ENCODE results near the gene COG5.

COG5 gene

GRCh38 chr7:107579554-107579884 is 15.8 kb upstream of the COG5 start:
- peak overlapping the region; percentile 65 for H3K27ac ChIP-seq (ENCODE audit: low read depth, low read length, poor library complexity, severe bottlenecking)
- peaks cover 13% of the 10 kb centered on the region for H3K79me2 ChIP-seq (ENCODE audit: insufficient read depth, low read length)
- peak overlapping the region; percentile 91 for H3K4me2 ChIP-seq (ENCODE audit: low read length)
- H3K36me3 ChIP-seq (ENCODE audit: insufficient read depth, low read length), result peaks cover 18% of the 10 kb centered on the region
- H3F3A ChIP-seq (ENCODE audit: insufficient read depth, low read length), result peaks cover 14% of the 10 kb centered on the region; the same call in 1 of the 2 replicates
- H3K9me2 ChIP-seq (ENCODE audit: low read depth, low read length), result no peaks in the 10 kb centered on the region
- H3K27me3 ChIP-seq (ENCODE audit: insufficient read depth, low read length), result no peaks in the 10 kb centered on the region
- H3K9me3 ChIP-seq (ENCODE audit: low read length), result no peaks in the 10 kb centered on the region
- peak overlapping the region; percentile 48 for H2AFZ ChIP-seq (ENCODE audit: low read length)
- TF ChIP-seq CTCF (IDR thresholded peaks at IDR 0.05; ENCODE audit: low read length) (no peak), EZH2 (IDR thresholded peaks at IDR 0.05; ENCODE audit: borderline replicate concordance, low read length) (no peak)
- H3K9ac ChIP-seq (ENCODE audit: low read length), result peak overlapping the region; percentile 95
- peaks cover 36% of the 10 kb centered on the region for H3K4me1 ChIP-seq (ENCODE audit: insufficient read depth, low read length, severe bottlenecking)
- no peaks in the 10 kb centered on the region for H4K20me1 ChIP-seq (ENCODE audit: insufficient read depth, low read length)
- peak overlapping the region; percentile 90 for H3K4me3 ChIP-seq (ENCODE audit: low read depth, low read length, poor library complexity, severe bottlenecking)

GRCh38 chr7:107573537-107573936 is 9.8 kb upstream of the COG5 start:
- Histone ChIP-seq H3F3A (ENCODE audit: insufficient read depth, low read length) (peaks cover 14% of the 10 kb centered on the region; the same call in 1 of the 2 replicates), H2AFZ (ENCODE audit: low read length) (no peak overlapping the region), H3K4me2 (ENCODE audit: low read length) (no peak overlapping the region), H3K79me2 (ENCODE audit: insufficient read depth, low read length) (no peaks in the 10 kb centered on the region), H3K9me3 (ENCODE audit: low read length) (no peaks in the 10 kb centered on the region), H3K36me3 (ENCODE audit: insufficient read depth, low read length) (peaks cover 47% of the 10 kb centered on the region), H3K27me3 (ENCODE audit: insufficient read depth, low read length) (no peaks in the 10 kb centered on the region), H3K9ac (ENCODE audit: low read length) (no peak overlapping the region), H3K4me1 (ENCODE audit: insufficient read depth, low read length, severe bottlenecking) (no peaks in the 10 kb centered on the region), H3K9me2 (ENCODE audit: low read depth, low read length) (no peaks in the 10 kb centered on the region), H3K27ac (ENCODE audit: low read depth, low read length, poor library complexity, severe bottlenecking) (no peak overlapping the region), H3K4me3 (ENCODE audit: low read depth, low read length, poor library complexity, severe bottlenecking) (no peak overlapping the region), H4K20me1 (ENCODE audit: insufficient read depth, low read length) (no peaks in the 10 kb centered on the region)
- no peak for TF ChIP-seq EZH2 (IDR thresholded peaks at IDR 0.05; ENCODE audit: borderline replicate concordance, low read length)
- no peak for TF ChIP-seq CTCF (IDR thresholded peaks at IDR 0.05; ENCODE audit: low read length)

GRCh38 chr7:107570298-107570697 is 6.6 kb upstream of the COG5 start:
- no peak overlapping the region for H3K4me3 ChIP-seq (ENCODE audit: low read depth, low read length, poor library complexity, severe bottlenecking)
- H2AFZ ChIP-seq (ENCODE audit: low read length), result no peak overlapping the region
- no peaks in the 10 kb centered on the region for H4K20me1 ChIP-seq (ENCODE audit: insufficient read depth, low read length)
- H3K9me3 ChIP-seq (ENCODE audit: low read length), result no peaks in the 10 kb centered on the region
- H3K27me3 ChIP-seq (ENCODE audit: insufficient read depth, low read length), result no peaks in the 10 kb centered on the region
- no peak for TF ChIP-seq CTCF (IDR thresholded peaks at IDR 0.05; ENCODE audit: low read length)
- TF ChIP-seq EZH2 (IDR thresholded peaks at IDR 0.05; ENCODE audit: borderline replicate concordance, low read length), result no peak
- no peak overlapping the region for H3K9ac ChIP-seq (ENCODE audit: low read length)
- H3K4me1 ChIP-seq (ENCODE audit: insufficient read depth, low read length, severe bottlenecking), result peaks cover 7% of the 10 kb centered on the region
- H3K9me2 ChIP-seq (ENCODE audit: low read depth, low read length), result no peaks in the 10 kb centered on the region
- peaks cover 60% of the 10 kb centered on the region for H3K36me3 ChIP-seq (ENCODE audit: insufficient read depth, low read length)
- H3K79me2 ChIP-seq (ENCODE audit: insufficient read depth, low read length), result no peaks in the 10 kb centered on the region
- H3F3A ChIP-seq (ENCODE audit: insufficient read depth, low read length), result no peaks in the 10 kb centered on the region
- H3K4me2 ChIP-seq (ENCODE audit: low read length), result no peak overlapping the region
- no peak overlapping the region for H3K27ac ChIP-seq (ENCODE audit: low read depth, low read length, poor library complexity, severe bottlenecking)
